ENCODE measurements around the gene ZNF764.

The ZNF764 gene

GRCh38 chr16:30510376-30510938 lies 47.7 kb downstream of the ZNF764 start:
- H3K4me3 ChIP-seq (ENCODE audit: low read depth, low read length): no peak overlapping the region
- no peak for DNase-seq (ENCODE audit: low read depth)
- in situ Hi-C loops (cut with HindIII; ENCODE audit: low sequenced_read_pairs): no loop called here
- TF ChIP-seq, protein P1, sequence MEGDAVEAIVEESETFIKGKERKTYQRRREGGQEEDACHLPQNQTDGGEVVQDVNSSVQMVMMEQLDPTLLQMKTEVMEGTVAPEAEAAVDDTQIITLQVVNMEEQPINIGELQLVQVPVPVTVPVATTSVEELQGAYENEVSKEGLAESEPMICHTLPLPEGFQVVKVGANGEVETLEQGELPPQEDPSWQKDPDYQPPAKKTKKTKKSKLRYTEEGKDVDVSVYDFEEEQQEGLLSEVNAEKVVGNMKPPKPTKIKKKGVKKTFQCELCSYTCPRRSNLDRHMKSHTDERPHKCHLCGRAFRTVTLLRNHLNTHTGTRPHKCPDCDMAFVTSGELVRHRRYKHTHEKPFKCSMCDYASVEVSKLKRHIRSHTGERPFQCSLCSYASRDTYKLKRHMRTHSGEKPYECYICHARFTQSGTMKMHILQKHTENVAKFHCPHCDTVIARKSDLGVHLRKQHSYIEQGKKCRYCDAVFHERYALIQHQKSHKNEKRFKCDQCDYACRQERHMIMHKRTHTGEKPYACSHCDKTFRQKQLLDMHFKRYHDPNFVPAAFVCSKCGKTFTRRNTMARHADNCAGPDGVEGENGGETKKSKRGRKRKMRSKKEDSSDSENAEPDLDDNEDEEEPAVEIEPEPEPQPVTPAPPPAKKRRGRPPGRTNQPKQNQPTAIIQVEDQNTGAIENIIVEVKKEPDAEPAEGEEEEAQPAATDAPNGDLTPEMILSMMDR (IDR thresholded peaks at IDR 0.05; ENCODE audit: low read depth, low read length, missing control alignments): no peak

DNA sequence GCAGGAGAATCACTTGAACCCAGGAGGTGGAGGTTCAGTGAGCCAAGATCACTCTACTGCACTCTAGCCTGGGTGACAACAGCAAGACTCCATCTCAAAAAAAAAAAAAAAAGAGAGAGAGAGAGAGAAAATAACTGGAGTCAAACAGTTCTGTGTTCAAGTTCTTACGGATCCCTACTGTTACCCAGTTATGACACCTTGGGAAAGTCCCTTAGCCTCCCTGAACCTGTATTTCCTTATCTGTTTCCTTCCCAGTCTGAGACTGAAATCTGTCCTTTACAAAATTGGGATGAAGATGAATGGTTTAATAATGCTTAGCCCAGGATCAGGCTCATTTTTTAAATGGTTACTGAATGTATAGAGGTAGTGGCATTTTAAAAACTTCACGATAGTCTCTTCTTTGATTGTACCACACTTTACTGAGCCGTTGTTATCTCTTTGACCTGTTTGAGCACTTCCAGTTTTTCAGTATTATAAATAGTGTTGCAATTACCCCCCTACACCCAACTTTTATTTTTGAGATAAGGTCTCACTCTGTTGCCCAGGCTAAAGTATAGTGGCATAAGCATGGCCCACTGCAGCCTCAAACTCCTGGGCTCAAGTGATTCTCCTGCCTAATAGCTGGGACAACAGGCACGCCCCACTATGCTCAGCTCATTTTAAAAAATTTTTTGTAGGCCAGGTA lies 49.0 kb downstream of the ZNF764 start:
- TF ChIP-seq, protein P1 (IDR thresholded peaks at IDR 0.05; ENCODE audit: low read depth, low read length, missing control alignments): no peak
- in situ Hi-C loops (cut with HindIII; ENCODE audit: low sequenced_read_pairs): no loop called here
- DNase-seq (ENCODE audit: low read depth): no peak
- no peak overlapping the region for H3K4me3 ChIP-seq (ENCODE audit: low read depth, low read length)

Measured in astrocyte of the cerebellum (primary cell).